ENCODE data around the gene FAHD1. TPM values are rescaled to one million over a fixed set of nuclear protein-coding genes. Genes with fewer than 3 reads are reported as not detected.

The FAHD1 gene
- total RNA-seq (2014; rRNA removed; shearing (Covaris generic)) (30.7 and 32.4 TPM in 2 replicates), total RNA-seq (2022) (13.7 and 15.1 TPM in 2 replicates), Bru-seq, nascent RNA (percentile 54 among the genes with signal in this experiment), BruChase-seq, experiment 1, labeled RNA remaining after a 6-hour chase (percentile 50 among the genes with signal in this experiment), BruChase-seq, experiment 2, labeled RNA remaining after a 2-hour chase (percentile 53 among the genes with signal in this experiment)
- long read RNA-seq, transcript FAHD1-203 (1 exons, 1,974 nt), result major isoform, 42 of 42 reads
- long read RNA-seq, partial matches to known transcripts, result 0 of 42 reads
- long read RNA-seq, other reads (novel, unspliced or antisense), result 0 of 42 reads

- no peaks in the 10 kb centered on the region for H3K9me3 ChIP-seq (ENCODE audit: low read length)
- peak within 1 kb of the TSS; percentile 47 for H2AFZ ChIP-seq (ENCODE audit: low read length)
- no peaks in the 10 kb centered on the region for H3K9me2 ChIP-seq (ENCODE audit: insufficient read depth, low read length)
- no peaks in the 10 kb centered on the region for H4K20me1 ChIP-seq (ENCODE audit: insufficient read depth, low read length)
- intact Hi-C loops (cut with micrococcal nuclease; ENCODE audit: unreplicated experiment), result loop anchor here (5.0 kb wide), 1 partner anchor 45 kb away; the partner anchor contains the start of genes NUBP2 and SPSB3
- no peak within 1 kb of the TSS for H3K27ac ChIP-seq (ENCODE audit: low read depth, low read length, poor library complexity, severe bottlenecking)
- ChIA-PET CTCF (ENCODE audit: unreplicated experiment) (no interaction called here), POLR2A (interaction anchor here (0.6 to 0.8 kb wide), 2 partner anchors 22 to 38 kb away, joined by 3 read pairs; no protein-coding TSS in a partner anchor)
- no peaks in the 10 kb centered on the region for H3K36me3 ChIP-seq (ENCODE audit: insufficient read depth, low read length)
- DNase-seq (ENCODE audit: low spot score), result peak; percentile 90
- H3K4me3 ChIP-seq (ENCODE audit: low read depth, low read length, poor library complexity, severe bottlenecking), result peak within 1 kb of the TSS; percentile 78
- H3K4me1 ChIP-seq (ENCODE audit: insufficient read depth, low read length, poor library complexity, severe bottlenecking), result peaks cover 23% of the 10 kb centered on the region
- no peak for TF ChIP-seq CTCF (conservative IDR thresholded peaks at IDR 0.05; ENCODE audit: low read length)
- TF ChIP-seq EZH2phosphoT487 (IDR thresholded peaks at IDR 0.05; ENCODE audit: borderline replicate concordance, low read depth, low read length), result no peak
- no TSS peak for BruUV-seq (replicated peaks)
- H3K4me2 ChIP-seq (ENCODE audit: low read length), result peak within 1 kb of the TSS; percentile 76
- no peaks in the 10 kb centered on the region for H3K79me2 ChIP-seq (ENCODE audit: insufficient read depth, low read depth, low read length)
Measured at GRCh38 chr16:1826691-1827573, at the start of gene FAHD1, which contains the start of gene HAGH. Gene FAHD1 (plus strand): TSS chr16:1827206. CDS start chr16:1827239, 33 bp downstream. Gene HAGH (minus strand): TSS chr16:1826825. CDS start chr16:1826787, 38 bp downstream.

GRCh38 chr16:1777375-1778199 is 49.4 kb upstream of the FAHD1 start:
- no TSS peak for BruUV-seq (replicated peaks)

More at GRCh38 chr16:1777375-1778199, 49.4 kb upstream of the FAHD1 start:
- Histone ChIP-seq H3K4me2 (ENCODE audit: low read length) (no peak overlapping the region), H3K36me3 (ENCODE audit: insufficient read depth, low read length) (peaks cover 58% of the 10 kb centered on the region), H3K27ac (ENCODE audit: low read depth, low read length, poor library complexity, severe bottlenecking) (no peak overlapping the region), H2AFZ (ENCODE audit: low read length) (no peak overlapping the region), H3K79me2 (ENCODE audit: insufficient read depth, low read depth, low read length) (peaks cover 17% of the 10 kb centered on the region; the same call in 1 of the 2 replicates), H3K4me3 (ENCODE audit: low read depth, low read length, poor library complexity, severe bottlenecking) (no peak overlapping the region), H3K9me3 (ENCODE audit: low read length) (no peaks in the 10 kb centered on the region), H3K4me1 (ENCODE audit: insufficient read depth, low read length, poor library complexity, severe bottlenecking) (peaks cover 19% of the 10 kb centered on the region), H3K9me2 (ENCODE audit: insufficient read depth, low read length) (no peaks in the 10 kb centered on the region), H4K20me1 (ENCODE audit: insufficient read depth, low read length) (no peaks in the 10 kb centered on the region)
- ChIA-PET POLR2A (no interaction called here), CTCF (ENCODE audit: unreplicated experiment) (no interaction called here)
- no peak for DNase-seq (ENCODE audit: low spot score)
- TF ChIP-seq EZH2phosphoT487 (IDR thresholded peaks at IDR 0.05; ENCODE audit: borderline replicate concordance, low read depth, low read length), result no peak
- no peak for TF ChIP-seq CTCF (conservative IDR thresholded peaks at IDR 0.05; ENCODE audit: low read length)
- intact Hi-C loops (cut with micrococcal nuclease; ENCODE audit: unreplicated experiment), result no loop called here
